ENCODE results near the gene PRR16.
"Not testable (repeated sequence)": the region's sequence is repeated elsewhere in the genome, so short reads cannot be mapped to it uniquely, and the experiment has no call there.

PRR16 gene

GRCh38 chr5:120446901-120447300, 17.2 kb upstream of the PRR16 start:
- H3K27ac ChIP-seq (ENCODE audit: low read length) = no peak overlapping the region
- no peaks in the 10 kb centered on the region for H3K27me3 ChIP-seq (ENCODE audit: control insufficient read depth in 1 of 2, insufficient read depth in 2 of 2, low read length in 2 of 2)
- no peaks in the 10 kb centered on the region for H3K9me3 ChIP-seq (ENCODE audit: control insufficient read depth in 2 of 2, low read length in 2 of 2)
- no peak overlapping the region for H3K9ac ChIP-seq (ENCODE audit: low read length in 2 of 2)
- no peak overlapping the region for H3K4me3 ChIP-seq (ENCODE audit: low read length in 2 of 2)
- no peaks in the 10 kb centered on the region for H3K36me3 ChIP-seq (ENCODE audit: control insufficient read depth in 2 of 2, insufficient read depth in 2 of 2, low read length in 2 of 2)
- no peaks in the 10 kb centered on the region for H3K4me1 ChIP-seq (ENCODE audit: control insufficient read depth, insufficient read depth, low read length)

GRCh38 chr5:120447706-120448239, 16.3 kb upstream of the PRR16 start:
- no peak overlapping the region for H3K27ac ChIP-seq (ENCODE audit: low read length)
- H3K9ac ChIP-seq (ENCODE audit: low read length in 2 of 2) = no peak overlapping the region
- no peaks in the 10 kb centered on the region for H3K36me3 ChIP-seq (ENCODE audit: control insufficient read depth in 2 of 2, insufficient read depth in 2 of 2, low read length in 2 of 2)
- no peaks in the 10 kb centered on the region for H3K27me3 ChIP-seq (ENCODE audit: control insufficient read depth in 1 of 2, insufficient read depth in 2 of 2, low read length in 2 of 2)
- H3K4me3 ChIP-seq (ENCODE audit: low read length in 2 of 2) = no peak overlapping the region
- H3K4me1 ChIP-seq (ENCODE audit: control insufficient read depth, insufficient read depth, low read length) = no peaks in the 10 kb centered on the region
- no peaks in the 10 kb centered on the region for H3K9me3 ChIP-seq (ENCODE audit: control insufficient read depth in 2 of 2, low read length in 2 of 2)

- H3K4me3 ChIP-seq (ENCODE audit: low read length in 2 of 2) = no peak overlapping the region
- H3K27ac ChIP-seq (ENCODE audit: low read length) = no peak overlapping the region
- no peaks in the 10 kb centered on the region for H3K9me3 ChIP-seq (ENCODE audit: control insufficient read depth in 2 of 2, low read length in 2 of 2)
- H3K9ac ChIP-seq (ENCODE audit: low read length in 2 of 2) = no peak overlapping the region
- no peaks in the 10 kb centered on the region for H3K36me3 ChIP-seq (ENCODE audit: control insufficient read depth in 2 of 2, insufficient read depth in 2 of 2, low read length in 2 of 2)
- no peaks in the 10 kb centered on the region for H3K4me1 ChIP-seq (ENCODE audit: control insufficient read depth, insufficient read depth, low read length)
- no peaks in the 10 kb centered on the region for H3K27me3 ChIP-seq (ENCODE audit: control insufficient read depth in 1 of 2, insufficient read depth in 2 of 2, low read length in 2 of 2)
Observed at GRCh38 chr5:120449501-120449900, 14.6 kb upstream of the PRR16 start.

GRCh38 chr5:120450910-120451309, 13.2 kb upstream of the PRR16 start:
- no peaks in the 10 kb centered on the region for H3K27me3 ChIP-seq (ENCODE audit: control insufficient read depth in 1 of 2, insufficient read depth in 2 of 2, low read length in 2 of 2)
- no peak overlapping the region for H3K4me3 ChIP-seq (ENCODE audit: low read length in 2 of 2)
- no peaks in the 10 kb centered on the region for H3K9me3 ChIP-seq (ENCODE audit: control insufficient read depth in 2 of 2, low read length in 2 of 2)
- no peaks in the 10 kb centered on the region for H3K36me3 ChIP-seq (ENCODE audit: control insufficient read depth in 2 of 2, insufficient read depth in 2 of 2, low read length in 2 of 2)
- no peak overlapping the region for H3K9ac ChIP-seq (ENCODE audit: low read length in 2 of 2)
- H3K4me1 ChIP-seq (ENCODE audit: control insufficient read depth, insufficient read depth, low read length) = no peaks in the 10 kb centered on the region
- H3K27ac ChIP-seq (ENCODE audit: low read length) = no peak overlapping the region

GRCh38 chr5:120451445-120451844, 12.7 kb upstream of the PRR16 start:
- no peak overlapping the region for H3K4me3 ChIP-seq (ENCODE audit: low read length in 2 of 2)
- no peaks in the 10 kb centered on the region for H3K27me3 ChIP-seq (ENCODE audit: control insufficient read depth in 1 of 2, insufficient read depth in 2 of 2, low read length in 2 of 2)
- H3K9me3 ChIP-seq (ENCODE audit: control insufficient read depth in 2 of 2, low read length in 2 of 2) = no peaks in the 10 kb centered on the region
- no peaks in the 10 kb centered on the region for H3K36me3 ChIP-seq (ENCODE audit: control insufficient read depth in 2 of 2, insufficient read depth in 2 of 2, low read length in 2 of 2)
- H3K4me1 ChIP-seq (ENCODE audit: control insufficient read depth, insufficient read depth, low read length) = no peaks in the 10 kb centered on the region
- H3K9ac ChIP-seq (ENCODE audit: low read length in 2 of 2) = no peak overlapping the region
- H3K27ac ChIP-seq (ENCODE audit: low read length) = no peak overlapping the region

GRCh38 chr5:120452471-120452870, 11.6 kb upstream of the PRR16 start:
- Histone ChIP-seq H3K27me3 (ENCODE audit: control insufficient read depth in 1 of 2, insufficient read depth in 2 of 2, low read length in 2 of 2) (no peaks in the 10 kb centered on the region), H3K4me1 (ENCODE audit: control insufficient read depth, insufficient read depth, low read length) (no peaks in the 10 kb centered on the region), H3K4me3 (ENCODE audit: low read length in 2 of 2) (no peak overlapping the region), H3K9ac (ENCODE audit: low read length in 2 of 2) (no peak overlapping the region), H3K27ac (ENCODE audit: low read length) (no peak overlapping the region), H3K9me3 (ENCODE audit: control insufficient read depth in 2 of 2, low read length in 2 of 2) (no peaks in the 10 kb centered on the region), H3K36me3 (ENCODE audit: control insufficient read depth in 2 of 2, insufficient read depth in 2 of 2, low read length in 2 of 2) (no peaks in the 10 kb centered on the region)

GRCh38 chr5:120454094-120454798, 9.9 kb upstream of the PRR16 start:
- Histone ChIP-seq H3K27me3 (ENCODE audit: control insufficient read depth in 1 of 2, insufficient read depth in 2 of 2, low read length in 2 of 2) (no peaks in the 10 kb centered on the region), H3K9ac (ENCODE audit: low read length in 2 of 2) (no peak overlapping the region), H3K36me3 (ENCODE audit: control insufficient read depth in 2 of 2, insufficient read depth in 2 of 2, low read length in 2 of 2) (no peaks in the 10 kb centered on the region), H3K27ac (ENCODE audit: low read length) (no peak overlapping the region), H3K4me1 (ENCODE audit: control insufficient read depth, insufficient read depth, low read length) (no peaks in the 10 kb centered on the region), H3K9me3 (ENCODE audit: control insufficient read depth in 2 of 2, low read length in 2 of 2) (no peaks in the 10 kb centered on the region), H3K4me3 (ENCODE audit: low read length in 2 of 2) (no peak overlapping the region)

GRCh38 chr5:120456006-120456405, 8.1 kb upstream of the PRR16 start:
- Histone ChIP-seq H3K27ac (ENCODE audit: low read length) (no peak overlapping the region), H3K4me3 (ENCODE audit: low read length in 2 of 2) (no peak overlapping the region), H3K9ac (ENCODE audit: low read length in 2 of 2) (no peak overlapping the region), H3K36me3 (ENCODE audit: control insufficient read depth in 2 of 2, insufficient read depth in 2 of 2, low read length in 2 of 2) (no peaks in the 10 kb centered on the region), H3K27me3 (ENCODE audit: control insufficient read depth in 1 of 2, insufficient read depth in 2 of 2, low read length in 2 of 2) (no peaks in the 10 kb centered on the region), H3K4me1 (ENCODE audit: control insufficient read depth, insufficient read depth, low read length) (no peaks in the 10 kb centered on the region), H3K9me3 (ENCODE audit: control insufficient read depth in 2 of 2, low read length in 2 of 2) (no peaks in the 10 kb centered on the region)

GRCh38 chr5:120457839-120458507, 6.1 kb upstream of the PRR16 start:
- H3K27ac ChIP-seq (ENCODE audit: low read length) = no peak overlapping the region
- no peaks in the 10 kb centered on the region for H3K9me3 ChIP-seq (ENCODE audit: control insufficient read depth in 2 of 2, low read length in 2 of 2)
- peak overlapping the region in 1 of 2 donors; percentile 56 for H3K4me3 ChIP-seq (ENCODE audit: low read length in 2 of 2)
- no peaks in the 10 kb centered on the region for H3K4me1 ChIP-seq (ENCODE audit: control insufficient read depth, insufficient read depth, low read length)
- H3K36me3 ChIP-seq (ENCODE audit: control insufficient read depth in 2 of 2, insufficient read depth in 2 of 2, low read length in 2 of 2) = no peaks in the 10 kb centered on the region
- H3K27me3 ChIP-seq (ENCODE audit: control insufficient read depth in 1 of 2, insufficient read depth in 2 of 2, low read length in 2 of 2) = no peaks in the 10 kb centered on the region
- H3K9ac ChIP-seq (ENCODE audit: low read length in 2 of 2) = no peak overlapping the region

- H3K9ac ChIP-seq (ENCODE audit: low read length in 2 of 2); H3K9me3 ChIP-seq (ENCODE audit: control insufficient read depth in 2 of 2, low read length in 2 of 2); H3K27ac ChIP-seq (ENCODE audit: low read length): not testable (repeated sequence)
Observed at GRCh38 chr5:120458508-120458847, 5.6 kb upstream of the PRR16 start.

GRCh38 chr5:120461251-120461650, 2.8 kb upstream of the PRR16 start:
- H3K4me3 ChIP-seq (ENCODE audit: low read length in 2 of 2) = no peak overlapping the region
- H3K4me1 ChIP-seq (ENCODE audit: control insufficient read depth, insufficient read depth, low read length) = peaks cover 16% of the 10 kb centered on the region
- no peak overlapping the region for H3K27ac ChIP-seq (ENCODE audit: low read length)
- H3K9me3 ChIP-seq (ENCODE audit: control insufficient read depth in 2 of 2, low read length in 2 of 2) = no peaks in the 10 kb centered on the region
- peaks cover 8 to 15% of the 10 kb centered on the region in 2 donors for H3K27me3 ChIP-seq (ENCODE audit: control insufficient read depth in 1 of 2, insufficient read depth in 2 of 2, low read length in 2 of 2)
- no peak overlapping the region for H3K9ac ChIP-seq (ENCODE audit: low read length in 2 of 2)
- H3K36me3 ChIP-seq (ENCODE audit: control insufficient read depth in 2 of 2, insufficient read depth in 2 of 2, low read length in 2 of 2) = no peaks in the 10 kb centered on the region

More at GRCh38 chr5:120458508-120458847, 5.6 kb upstream of the PRR16 start:
- H3K27me3 ChIP-seq (ENCODE audit: control insufficient read depth in 1 of 2, insufficient read depth in 2 of 2, low read length in 2 of 2); H3K4me1 ChIP-seq (ENCODE audit: control insufficient read depth, insufficient read depth, low read length); H3K36me3 ChIP-seq (ENCODE audit: control insufficient read depth in 2 of 2, insufficient read depth in 2 of 2, low read length in 2 of 2); H3K4me3 ChIP-seq (ENCODE audit: low read length in 2 of 2): not testable (repeated sequence)

Data from stomach smooth muscle (tissue), 2 donors.